CD4-positive, alpha-beta T cell treated with Interleukin-1 beta for 1 hour (primary cell): Measurements from ENCODE around the gene KCNQ1.

Experiments
- DNase-seq, 2 donors: peaks; one replicate each; pipeline ENCODE4 v3.0.0-alpha.2; 2020 to 2022

KCNQ1 gene

GRCh38 chr11:2708757-2709281 lies 264.0 kb downstream of the KCNQ1 start:
- no peak for DNase-seq

- no peak for DNase-seq
Observed at GRCh38 chr11:2709429-2709828, 264.6 kb downstream of the KCNQ1 start.

- no peak for DNase-seq
Observed at GRCh38 chr11:2711161-2711560, 266.4 kb downstream of the KCNQ1 start.

GRCh38 chr11:2713094-2713493 lies 268.3 kb downstream of the KCNQ1 start:
- DNase-seq = no peak

- DNase-seq = no peak
Observed at GRCh38 chr11:2713661-2714462, 269.1 kb downstream of the KCNQ1 start.

- no peak for DNase-seq
Observed at GRCh38 chr11:2714463-2714800, 269.6 kb downstream of the KCNQ1 start.

GRCh38 chr11:2714871-2715270 lies 270.1 kb downstream of the KCNQ1 start:
- DNase-seq = no peak

- DNase-seq = no peak
Observed at GRCh38 chr11:2715716-2716350, 271.0 kb downstream of the KCNQ1 start.

GRCh38 chr11:2716376-2717095 lies 271.7 kb downstream of the KCNQ1 start:
- no peak for DNase-seq

GRCh38 chr11:2717561-2718325 lies 272.9 kb downstream of the KCNQ1 start:
- DNase-seq = no peak

GRCh38 chr11:2718817-2719438 lies 274.1 kb downstream of the KCNQ1 start:
- DNase-seq = no peak

GRCh38 chr11:2719831-2720590 lies 275.2 kb downstream of the KCNQ1 start:
- DNase-seq = no peak

GRCh38 chr11:2721210-2721916 lies 276.6 kb downstream of the KCNQ1 start:
- no peak for DNase-seq

- no peak for DNase-seq
Observed at GRCh38 chr11:2722955-2723354, 278.1 kb downstream of the KCNQ1 start.

GRCh38 chr11:2724104-2724503 lies 279.3 kb downstream of the KCNQ1 start:
- no peak for DNase-seq

- DNase-seq = no peak
Observed at GRCh38 chr11:2724653-2725367, 280.0 kb downstream of the KCNQ1 start.

GRCh38 chr11:2725368-2726300 lies 280.8 kb downstream of the KCNQ1 start:
- no peak for DNase-seq

- DNase-seq = no peak
Observed at GRCh38 chr11:2726964-2727363, 282.2 kb downstream of the KCNQ1 start.

- DNase-seq = no peak
Observed at GRCh38 chr11:2728128-2728662, 283.4 kb downstream of the KCNQ1 start.
